ENCODE measurements around the gene F13A1.

GRCh38 chr6:6105472-6106036, 214.9 kb downstream of the F13A1 start:
- TF ChIP-seq POLR2A (IDR thresholded peaks at IDR 0.05) (no peak), CTCF (IDR thresholded peaks at IDR 0.05) (no peak), POLR2AphosphoS5 (IDR thresholded peaks at IDR 0.05) (no peak)
